HepG2 (cell line): ENCODE data around the gene ZMPSTE24. TPM values are rescaled to one million over a fixed set of nuclear protein-coding genes. Genes with fewer than 3 reads are reported as not detected.

Experiments
- ATAC-seq: fragments of 200-7000 bp; cut with Tn5 transposase; 3 replicates; pipeline ENCODE4 v1.9.1; 2020; ENCODE audit warnings: mild to moderate bottlenecking, moderate library complexity
- BruUV-seq: library from RNA; stranded (reverse); fragments of 400-500 nt; replicated peaks from 2 replicates; lab custom pipeline; 2021; lab: Mats Ljungman, UMichigan
- CTCF ChIA-PET: fragments of 300-600 bp; formaldehyde crosslinking; extraction: SDS; loops from one replicate; lab custom pipeline; 2021; ENCODE audit warnings: low total read pairs, inconsistent platforms, low intra/inter-chr PET ratio; lab: Yijun Ruan, JAX
- POLR2A ChIA-PET: fragments of 350-600 bp; sonication (Branson Sonifier 250); formaldehyde crosslinking; loops from one replicate; lab custom pipeline; 2020; ENCODE audit warnings: antibody characterized with exemption, inconsistent platforms; lab: Yijun Ruan, JAX
- DNase-seq: peaks from one replicate; pipeline ENCODE4 v3.0.0-alpha.2; 2015; ENCODE audit warnings: low spot score
- FAIRE-seq: peaks from 3 replicates; lab custom pipeline; 2011; peaks lifted over from hg19 to GRCh38; lab: Jason Lieb, UNC
- H2AFZ ChIP-seq: one replicate; pipeline ENCODE4 v1.6.1; 2011; ENCODE audit warnings: low read length, inconsistent platforms
- H3K27ac ChIP-seq: fragments of 300-600 bp; 3 replicates; pipeline ENCODE4 v1.8.0; 2011; ENCODE audit warnings: mixed run types, mild to moderate bottlenecking, mixed read lengths, low read length, inconsistent platforms; ENCODE audit not compliant: insufficient read depth; ENCODE audit errors: extremely low read length
- H3K27me3 ChIP-seq, 2 experiments: fragments of 200-600 bp in 1 of 2; 2 replicates in 1 of 2; 3 replicates in 1 of 2; pipeline versions ENCODE4 v1.6.0 to v1.8.0; 2011; ENCODE audit warnings: low read length in 2 of 2, mild to moderate bottlenecking in 2 of 2, moderate library complexity in 2 of 2, inconsistent platforms in 1 of 2; ENCODE audit not compliant: insufficient read depth in 2 of 2, control insufficient read depth in 1 of 2
- H3K36me3 ChIP-seq, 2 experiments: fragments of 200-600 bp in 1 of 2; replicated peaks in 1 of 2; 2 replicates in 1 of 2; 3 replicates in 1 of 2; pipeline versions ENCODE4 v1.5.1 to v1.8.0; 2011; ENCODE audit warnings: low read length in 2 of 2, inconsistent platforms in 1 of 2; ENCODE audit not compliant: insufficient read depth in 2 of 2, control insufficient read depth in 1 of 2
- H3K4me1 ChIP-seq: 2 replicates; pipeline ENCODE4 v1.5.1; 2012; ENCODE audit warnings: low read length, inconsistent platforms; ENCODE audit not compliant: insufficient read depth
- H3K4me2 ChIP-seq: 2 replicates; pipeline ENCODE4 v1.6.0; 2011; ENCODE audit warnings: low read depth, low read length, inconsistent platforms
- H3K4me3 ChIP-seq, 3 experiments: fragments of 200-600 bp in 1 of 3; sonication (generic), shearing (Covaris generic) in 1 of 3; replicated peaks in 1 of 3; 2 replicates each; pipeline ENCODE4 v1.5.1; 2011 to 2016; ENCODE audit warnings: low read length in 3 of 3, inconsistent platforms in 2 of 3, low read depth in 2 of 3, mild to moderate bottlenecking in 2 of 3, control low read depth in 1 of 3, mixed read lengths in 1 of 3; ENCODE audit not compliant: insufficient read depth in 1 of 3
- H3K79me2 ChIP-seq: one replicate; pipeline ENCODE4 v1.6.1; 2011; ENCODE audit warnings: low read length, inconsistent platforms; ENCODE audit not compliant: insufficient read depth
- H3K9ac ChIP-seq: 2 replicates; pipeline ENCODE4 v1.6.0; 2011; ENCODE audit warnings: mild to moderate bottlenecking, low read depth, low read length, inconsistent platforms; ENCODE audit not compliant: insufficient read depth
- H3K9me3 ChIP-seq: 2 replicates; pipeline ENCODE4 v1.5.1; 2012; ENCODE audit warnings: mild to moderate bottlenecking, low read length
- H4K20me1 ChIP-seq: 2 replicates; pipeline ENCODE4 v1.6.0; 2011; ENCODE audit warnings: inconsistent platforms, mild to moderate bottlenecking, low read length, moderate library complexity; ENCODE audit not compliant: insufficient read depth
- GLI4 ChIP-seq: sonication (generic); formaldehyde crosslinking; IDR thresholded peaks from 2 replicates; pipeline ENCODE4 v1.5.1; 2020; ENCODE audit warnings: missing genetic modification reagents, mild to moderate bottlenecking, moderate library complexity, borderline replicate concordance
- ISL2 ChIP-seq: sonication (generic); formaldehyde crosslinking; IDR thresholded peaks from 2 replicates; pipeline ENCODE4 v1.5.0; 2020; ENCODE audit warnings: missing genetic modification reagents
- KDM1A ChIP-seq: IDR thresholded peaks from 2 replicates; pipeline ENCODE4 v1.6.1; 2016; ENCODE audit warnings: missing compliant biosample characterization
- POLR2G ChIP-seq: fragments of 200-400 bp; formaldehyde crosslinking; IDR thresholded peaks from 2 replicates; pipeline ENCODE4 v1.6.1; 2018; ENCODE audit warnings: mild to moderate bottlenecking, low read depth, low read length, moderate library complexity
- SIX1 ChIP-seq: sonication (generic); formaldehyde crosslinking; IDR thresholded peaks from 2 replicates; pipeline ENCODE4 v1.4.0; 2020; ENCODE audit warnings: missing genetic modification reagents, borderline replicate concordance
- SKI ChIP-seq: fragments of 450-650 bp; IDR thresholded peaks from one replicate; pipeline ENCODE4 v1.6.1; 2018; ENCODE audit warnings: mild to moderate bottlenecking; ENCODE audit not compliant: partially characterized antibody
- TMF1 ChIP-seq: sonication (generic); formaldehyde crosslinking; IDR thresholded peaks from 2 replicates; pipeline ENCODE4 v1.8.1; 2022; ENCODE audit warnings: low read depth, missing genetic modification reagents
- TSC22D2 ChIP-seq: sonication (generic); formaldehyde crosslinking; IDR thresholded peaks from 2 replicates; pipeline ENCODE4 v1.5.1; 2020; ENCODE audit warnings: missing genetic modification reagents, mild to moderate bottlenecking, borderline replicate concordance
- U2AF2 ChIP-seq: fragments of 200-400 bp; formaldehyde crosslinking; IDR thresholded peaks from 2 replicates; pipeline ENCODE4 v1.6.1; 2017; ENCODE audit warnings: low read depth, mild to moderate bottlenecking, low read length
- ZFP90 ChIP-seq: sonication (generic); formaldehyde crosslinking; IDR thresholded peaks from 2 replicates; pipeline ENCODE4 v1.8.0; 2022; ENCODE audit warnings: missing genetic modification reagents, mild to moderate bottlenecking, inconsistent platforms, borderline replicate concordance
- ZNF350 ChIP-seq: sonication (generic); formaldehyde crosslinking; IDR thresholded peaks from 2 replicates; pipeline ENCODE4 v1.4.0; 2020; ENCODE audit warnings: mild to moderate bottlenecking, low read depth, missing genetic modification reagents, borderline replicate concordance
- ZNF496 ChIP-seq: sonication (generic); formaldehyde crosslinking; IDR thresholded peaks from 2 replicates; pipeline ENCODE4 v1.8.1; 2023; ENCODE audit warnings: mild to moderate bottlenecking, moderate library complexity, missing genetic modification reagents; ENCODE audit not compliant: insufficient replicate concordance
- whole genome bisulfite sequencing: methylation state at CpG from one replicate; pipeline ENCODE4 v1.1.6; 2017; ENCODE audit warnings: low lambda C conversion rate; 5-methylcytosine and 5-hydroxymethylcytosine counted together
- in situ Hi-C: cut with HindIII; loops from 2 replicates; pipeline ENCODE4 v1.10.0; 2017; ENCODE audit warnings: low pct_unique_long_range_greater_than_20kb; ENCODE audit not compliant: extremely low pct_ligation_motif_present
- intact Hi-C: fragments of 100-400 bp; cut with micrococcal nuclease; formaldehyde crosslinking; loops from one replicate; pipeline ENCODE4 v1.10.0; 2022; ENCODE audit not compliant: unreplicated experiment
- polyA plus RNA-seq, 8 experiments: library from polyadenylated mRNA; depleted of rRNA in 3 of 8; stranded (reverse) in 7 of 8; unstranded in 1 of 8; fragments of >200 nt; fragmentation: Illumina TruSeq in 4 of 8; extraction: Trizol in 4 of 8; gene quantifications; 2 replicates each; pipeline versions ENCODE4 v1.2.1 to v1.2.3, GENCODE V29; 2011 to 2016; ENCODE audit warnings: low read depth in 4 of 8, missing spikeins in 1 of 8, mixed read lengths in 1 of 8; ENCODE audit not compliant: insufficient read depth in 1 of 8
- total RNA-seq, 5 experiments: library from RNA; depleted of rRNA; stranded (reverse); fragments of >200 nt; fragmentation: Illumina TruSeq; extraction: Trizol; gene quantifications; 2 replicates each; pipeline ENCODE4 v1.2.3, GENCODE V29; 2016; ENCODE audit warnings: low read depth in 1 of 5

Gene ZMPSTE24
- total and polyA plus RNA-seq, 2 of the 13 experiments (the other 11 are each of a cell fraction or from before 2014, with no cell fraction given), result 13.6 to 60.2 TPM

DNA sequence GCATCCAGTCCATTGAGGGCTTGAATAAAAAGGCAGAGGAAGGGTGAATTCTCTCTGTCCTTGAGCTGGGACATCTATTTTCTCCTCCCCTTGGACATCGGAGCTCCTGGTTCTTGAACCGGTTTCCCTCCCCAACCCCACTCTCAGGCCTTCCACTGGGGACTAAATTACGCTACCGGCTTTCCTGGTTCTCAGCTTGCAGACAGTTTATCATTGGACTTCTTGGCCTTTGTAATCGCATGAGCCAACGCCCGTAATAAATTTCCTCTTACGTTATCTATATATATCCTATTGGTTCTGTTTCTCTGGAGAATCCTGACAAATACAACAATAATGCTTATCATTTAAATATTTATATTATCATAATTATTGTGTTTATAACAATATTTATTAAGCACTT, 79.4 kb downstream of the ZMPSTE24 start:
- ATAC-seq (no peak), FAIRE-seq (no peak), DNase-seq (no peak)
- intact Hi-C loops (no loop called here), in situ Hi-C loops (loop anchor here (5.0 kb wide), 2 partner anchors 65 to 195 kb away; no protein-coding TSS in a partner anchor)
- Histone ChIP-seq H3K9me3 (0 out of 2 replicates have a peak, but pooled peaks cover 6% of the 10 kb centered on the region), H4K20me1 (no peaks in the 10 kb centered on the region), H2AFZ (no peak overlapping the region), H3K27me3 (no peaks in the 10 kb centered on the region; a peak in 2 of 5 replicates), H3K36me3 (no peaks in the 10 kb centered on the region), H3K79me2 (no peaks in the 10 kb centered on the region), H3K4me2 (no peak overlapping the region), H3K27ac (no peak overlapping the region), H3K4me1 (peaks cover 42% of the 10 kb centered on the region), H3K9ac (no peak overlapping the region), H3K4me3 (no peak overlapping the region)
- TF ChIP-seq ZNF350, result no peak
- no peak for TF ChIP-seq TMF1 (CRISPR knock-in tag)
- TF ChIP-seq U2AF2, result no peak
- TF ChIP-seq GLI4, result no peak
- no peak for TF ChIP-seq ISL2 (CRISPR knock-in tag)
- no peak for TF ChIP-seq SKI
- TF ChIP-seq ZNF496 (CRISPR knock-in tag), result no peak
- TF ChIP-seq SIX1, result no peak
- no peak for TF ChIP-seq POLR2G
- no peak for TF ChIP-seq TSC22D2 (CRISPR knock-in tag)
- no peak for TF ChIP-seq ZFP90 (CRISPR knock-in tag)
- no peak for TF ChIP-seq KDM1A (CRISPR knock-in tag)
- WGBS, result 58% methylated on average over 8 of the region's 8 CpGs
- ChIA-PET CTCF (interaction anchor here (1.1 to 2.7 kb wide), 6 partner anchors 22 to 253 kb away, joined by 3 to 16 read pairs (median 8); no protein-coding TSS in a partner anchor), POLR2A (interaction anchor here (1.3 to 2.3 kb wide), 2 partner anchors 23 to 185 kb away, joined by 3 to 16 read pairs; no protein-coding TSS in a partner anchor)
- no TSS peak for BruUV-seq
